GM23338 (cell line): ENCODE data around the gene FDXACB1. TPM values are rescaled to one million over a fixed set of nuclear protein-coding genes. Genes with fewer than 3 reads are reported as not detected.

Experiments used
- ATAC-seq: fragments of 200-7000 bp; cut with Tn5 transposase; 3 replicates; pipeline ENCODE4 v1.9.1; 2020
- DNase-seq: peaks from one replicate; pipeline ENCODE4 v3.0.0-alpha.2; 2015; ENCODE audit warnings: low spot score
- H2AFZ ChIP-seq: fragments of 200-600 bp; sonication (generic); 2 replicates; pipeline ENCODE4 v1.8.0; 2016; ENCODE audit warnings: antibody characterized with exemption, mild to moderate bottlenecking, moderate library complexity
- H3F3A ChIP-seq: fragments of 200-600 bp; sonication (generic); replicated peaks from 2 replicates; pipeline ENCODE4 v1.8.0; 2017; ENCODE audit warnings: antibody characterized with exemption, mixed run types, low read depth
- H3K27ac ChIP-seq: fragments of 200-600 bp; sonication (generic); 2 replicates; pipeline ENCODE4 v1.6.1; 2016; ENCODE audit warnings: low read depth
- H3K27me3 ChIP-seq: fragments of 200-600 bp; sonication (generic); 2 replicates; pipeline ENCODE4 v1.8.0; 2016; ENCODE audit warnings: mild to moderate bottlenecking, mixed run types, moderate library complexity; ENCODE audit not compliant: insufficient read depth
- H3K36me3 ChIP-seq: fragments of 200-600 bp; sonication (generic); 2 replicates; pipeline ENCODE4 v1.8.0; 2016; ENCODE audit warnings: mild to moderate bottlenecking; ENCODE audit not compliant: insufficient read depth
- H3K4me1 ChIP-seq: fragments of 200-600 bp; sonication (generic); 2 replicates; pipeline ENCODE4 v1.8.0; 2016; ENCODE audit warnings: mild to moderate bottlenecking, moderate library complexity; ENCODE audit not compliant: insufficient read depth
- H3K4me2 ChIP-seq: fragments of 200-600 bp; sonication (generic); 2 replicates; pipeline ENCODE4 v1.7.1; 2017; ENCODE audit warnings: mixed run types
- H3K4me3 ChIP-seq: fragments of 200-600 bp; sonication (generic); 2 replicates; pipeline ENCODE4 v1.6.1; 2016; ENCODE audit warnings: mixed run types
- H3K79me2 ChIP-seq: fragments of 200-600 bp; sonication (generic); replicated peaks from 2 replicates; pipeline ENCODE4 v1.8.0; 2017; ENCODE audit warnings: mild to moderate bottlenecking; ENCODE audit not compliant: insufficient read depth
- H3K9me2 ChIP-seq: fragments of 200-600 bp; sonication (generic); 2 replicates; pipeline ENCODE4 v1.8.0; 2017; ENCODE audit not compliant: insufficient read depth
- H4K20me1 ChIP-seq: fragments of 200-600 bp; sonication (generic); replicated peaks from 2 replicates; pipeline ENCODE4 v1.8.0; 2017; ENCODE audit warnings: mild to moderate bottlenecking; ENCODE audit not compliant: insufficient read depth
- H3K27ac Mint-ChIP-seq: 2 replicates; pipeline ENCODE4 v1.8.0; 2020; ENCODE audit warnings: inconsistent platforms, mild to moderate bottlenecking, moderate library complexity, mixed read lengths
- H3K27me3 Mint-ChIP-seq: 3 replicates; pipeline ENCODE4 v1.8.0; 2022; ENCODE audit warnings: low read depth, mild to moderate bottlenecking, moderate library complexity, mixed read lengths, inconsistent platforms; ENCODE audit not compliant: insufficient read depth, poor library complexity
- H3K36me3 Mint-ChIP-seq: 3 replicates; pipeline ENCODE4 v1.8.0; 2021; ENCODE audit warnings: low read depth, mild to moderate bottlenecking, inconsistent platforms, moderate library complexity, mixed read lengths
- H3K4me1 Mint-ChIP-seq: 3 replicates; pipeline ENCODE4 v1.8.0; 2020; ENCODE audit warnings: mild to moderate bottlenecking, inconsistent platforms, mixed read lengths
- H3K4me3 Mint-ChIP-seq: 3 replicates; pipeline ENCODE4 v1.8.0; 2021; ENCODE audit warnings: moderate library complexity, mild to moderate bottlenecking, inconsistent platforms, mixed read lengths
- H3K9me3 Mint-ChIP-seq: 3 replicates; pipeline ENCODE4 v1.8.0; 2020; ENCODE audit warnings: moderate library complexity, mild to moderate bottlenecking, inconsistent platforms, mixed read lengths
- CREB1 ChIP-seq: fragments of 250-450 bp; sonication (Bioruptor Pico); IDR thresholded peaks from 2 replicates; pipeline ENCODE4 v1.5.0; 2020; ENCODE audit warnings: low read depth, mild to moderate bottlenecking, moderate library complexity
- CTCF ChIP-seq, 2 experiments: fragments of 200-600 bp in 1 of 2; sonication (generic) in 1 of 2; conservative IDR thresholded peaks; 2 replicates each; pipeline versions ENCODE4 v1.5.1 to v1.6.1; 2016 to 2017; ENCODE audit warnings: antibody characterized with exemption in 2 of 2, low read depth in 2 of 2, mild to moderate bottlenecking in 2 of 2, moderate library complexity in 1 of 2
- EZH2 ChIP-seq: fragments of 200-600 bp; sonication (generic); IDR thresholded peaks from one replicate; pipeline ENCODE4 v1.8.0; 2017; ENCODE audit warnings: antibody characterized with exemption, mild to moderate bottlenecking, low read depth; ENCODE audit not compliant: unreplicated experiment
- EZH2phosphoT487 ChIP-seq: fragments of 200-600 bp; sonication (generic); IDR thresholded peaks from one replicate; pipeline ENCODE4 v1.8.1; 2018; ENCODE audit warnings: antibody characterized with exemption; ENCODE audit not compliant: unreplicated experiment
- JUNB ChIP-seq: IDR thresholded peaks from one replicate; pipeline ENCODE4 v1.6.1; 2016; ENCODE audit warnings: antibody characterized with exemption; ENCODE audit not compliant: unreplicated experiment
- NANOG ChIP-seq: IDR thresholded peaks from 2 replicates; pipeline ENCODE4 v1.6.1; 2016; ENCODE audit warnings: antibody characterized with exemption, borderline replicate concordance
- POLR2AphosphoS5 ChIP-seq: IDR thresholded peaks from 2 replicates; pipeline ENCODE4 v1.6.1; 2016; ENCODE audit warnings: antibody characterized with exemption, low read depth
- STAT1 ChIP-seq: IDR thresholded peaks from one replicate; pipeline ENCODE4 v1.6.1; 2016; ENCODE audit warnings: antibody characterized with exemption; ENCODE audit not compliant: unreplicated experiment
- ZNF114 ChIP-seq: fragments of 250-450 bp; sonication (Bioruptor Pico); IDR thresholded peaks from 2 replicates; pipeline ENCODE4 v1.5.0; 2020; ENCODE audit warnings: mild to moderate bottlenecking, moderate library complexity
- ZNF331 ChIP-seq: fragments of 250-450 bp; sonication (Bioruptor Pico); IDR thresholded peaks from 2 replicates; pipeline ENCODE4 v1.5.0; 2020; ENCODE audit warnings: low read depth, mild to moderate bottlenecking, moderate library complexity
- ZNF462 ChIP-seq: fragments of 250-450 bp; sonication (Bioruptor Pico); IDR thresholded peaks from 2 replicates; pipeline ENCODE4 v1.5.0; 2020; ENCODE audit warnings: mild to moderate bottlenecking, moderate library complexity
- polyA plus RNA-seq: library from polyadenylated mRNA; unstranded; fragments of >200 nt; fragmentation: Nextera tagmentation; extraction: Ambion mirVana; gene quantifications from 2 replicates; pipeline ENCODE4 v1.2.1, GENCODE V29; 2016
- total RNA-seq: library from RNA; depleted of rRNA; stranded (reverse); fragments of >200 nt; shearing (Covaris generic); gene quantifications from 2 replicates; pipeline ENCODE4 v1.2.3, GENCODE V29; 2014
- TF ChIP-seq, protein P1 (sequence below): IDR thresholded peaks from one replicate; pipeline ENCODE4 v1.6.1; 2018; ENCODE audit warnings: antibody characterized with exemption; ENCODE audit not compliant: unreplicated experiment
- TF ChIP-seq, protein P2 (sequence below): IDR thresholded peaks from 2 replicates; pipeline ENCODE4 v1.6.1; 2016; ENCODE audit warnings: antibody characterized with exemption

The FDXACB1 gene
- total and polyA plus RNA-seq, 2 experiments from 2014 or later = 1.6 to 2.4 TPM

GRCh38 chr11:111886844-111887243 is 7.9 kb upstream of the FDXACB1 start:
- no peaks in the 10 kb centered on the region for H3K9me2 ChIP-seq
- H4K20me1 ChIP-seq = no peaks in the 10 kb centered on the region
- H3K4me1 Mint-ChIP-seq = no peaks in the 10 kb centered on the region
- no peaks in the 10 kb centered on the region for H3K4me1 ChIP-seq
- no peak for DNase-seq
- no peak overlapping the region for H3K4me2 ChIP-seq
- no peaks in the 10 kb centered on the region for H3K36me3 ChIP-seq
- no peak overlapping the region for H3K27ac Mint-ChIP-seq
- no peaks in the 10 kb centered on the region for H3K9me3 Mint-ChIP-seq
- H3K4me3 ChIP-seq = no peak overlapping the region
- H2AFZ ChIP-seq = no peak overlapping the region
- no peak for ATAC-seq
- H3K79me2 ChIP-seq = no peaks in the 10 kb centered on the region
- H3K4me3 Mint-ChIP-seq = no peak overlapping the region
- no peaks in the 10 kb centered on the region for H3F3A ChIP-seq
- no peaks in the 10 kb centered on the region for H3K27me3 ChIP-seq
- H3K27ac ChIP-seq = no peak overlapping the region
- TF ChIP-seq NANOG = no peak
- TF ChIP-seq POLR2AphosphoS5 = no peak
- no peak for TF ChIP-seq CREB1 (CRISPR knock-in tag)
- no peak for TF ChIP-seq JUNB
- TF ChIP-seq, protein P1, sequence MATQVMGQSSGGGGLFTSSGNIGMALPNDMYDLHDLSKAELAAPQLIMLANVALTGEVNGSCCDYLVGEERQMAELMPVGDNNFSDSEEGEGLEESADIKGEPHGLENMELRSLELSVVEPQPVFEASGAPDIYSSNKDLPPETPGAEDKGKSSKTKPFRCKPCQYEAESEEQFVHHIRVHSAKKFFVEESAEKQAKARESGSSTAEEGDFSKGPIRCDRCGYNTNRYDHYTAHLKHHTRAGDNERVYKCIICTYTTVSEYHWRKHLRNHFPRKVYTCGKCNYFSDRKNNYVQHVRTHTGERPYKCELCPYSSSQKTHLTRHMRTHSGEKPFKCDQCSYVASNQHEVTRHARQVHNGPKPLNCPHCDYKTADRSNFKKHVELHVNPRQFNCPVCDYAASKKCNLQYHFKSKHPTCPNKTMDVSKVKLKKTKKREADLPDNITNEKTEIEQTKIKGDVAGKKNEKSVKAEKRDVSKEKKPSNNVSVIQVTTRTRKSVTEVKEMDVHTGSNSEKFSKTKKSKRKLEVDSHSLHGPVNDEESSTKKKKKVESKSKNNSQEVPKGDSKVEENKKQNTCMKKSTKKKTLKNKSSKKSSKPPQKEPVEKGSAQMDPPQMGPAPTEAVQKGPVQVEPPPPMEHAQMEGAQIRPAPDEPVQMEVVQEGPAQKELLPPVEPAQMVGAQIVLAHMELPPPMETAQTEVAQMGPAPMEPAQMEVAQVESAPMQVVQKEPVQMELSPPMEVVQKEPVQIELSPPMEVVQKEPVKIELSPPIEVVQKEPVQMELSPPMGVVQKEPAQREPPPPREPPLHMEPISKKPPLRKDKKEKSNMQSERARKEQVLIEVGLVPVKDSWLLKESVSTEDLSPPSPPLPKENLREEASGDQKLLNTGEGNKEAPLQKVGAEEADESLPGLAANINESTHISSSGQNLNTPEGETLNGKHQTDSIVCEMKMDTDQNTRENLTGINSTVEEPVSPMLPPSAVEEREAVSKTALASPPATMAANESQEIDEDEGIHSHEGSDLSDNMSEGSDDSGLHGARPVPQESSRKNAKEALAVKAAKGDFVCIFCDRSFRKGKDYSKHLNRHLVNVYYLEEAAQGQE = no peak
- TF ChIP-seq CTCF (conservative IDR thresholded peaks at IDR 0.05; ENCODE audit: low read depth in 2 of 2) = no peak
- TF ChIP-seq, protein P2, sequence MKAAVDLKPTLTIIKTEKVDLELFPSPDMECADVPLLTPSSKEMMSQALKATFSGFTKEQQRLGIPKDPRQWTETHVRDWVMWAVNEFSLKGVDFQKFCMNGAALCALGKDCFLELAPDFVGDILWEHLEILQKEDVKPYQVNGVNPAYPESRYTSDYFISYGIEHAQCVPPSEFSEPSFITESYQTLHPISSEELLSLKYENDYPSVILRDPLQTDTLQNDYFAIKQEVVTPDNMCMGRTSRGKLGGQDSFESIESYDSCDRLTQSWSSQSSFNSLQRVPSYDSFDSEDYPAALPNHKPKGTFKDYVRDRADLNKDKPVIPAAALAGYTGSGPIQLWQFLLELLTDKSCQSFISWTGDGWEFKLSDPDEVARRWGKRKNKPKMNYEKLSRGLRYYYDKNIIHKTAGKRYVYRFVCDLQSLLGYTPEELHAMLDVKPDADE = no peak
- TF ChIP-seq ZNF462 (CRISPR knock-in tag) = no peak
- TF ChIP-seq EZH2 = no peak
- no peak for TF ChIP-seq EZH2phosphoT487
- no peak for TF ChIP-seq STAT1
- no peak for TF ChIP-seq ZNF331 (CRISPR knock-in tag)
- no peak for TF ChIP-seq ZNF114
- no peaks in the 10 kb centered on the region for H3K36me3 Mint-ChIP-seq
- peaks cover 4% of the 10 kb centered on the region for H3K27me3 Mint-ChIP-seq
